ENCODE results near the gene JARID2.
A peak's percentile ranks its signal among the peaks of the same experiment; 100 is the strongest.

Gene JARID2

GRCh38 chr6:15246666-15247499 lies 1.0 kb downstream of the JARID2 start:
- Histone ChIP-seq H3K27me3 (ENCODE audit: control insufficient read depth in 5 of 5, insufficient read depth in 4 of 5, low read length in 5 of 5) (no peaks in the 10 kb centered on the region), H3K27ac (ENCODE audit: low read depth, low read length) (peak overlapping the region; percentile 95), H3K36me3 (ENCODE audit: control insufficient read depth in 5 of 5, insufficient read depth in 5 of 5, low read length in 5 of 5) (no peaks in the 10 kb centered on the region), H3K9ac (ENCODE audit: low read length in 5 of 5) (peak overlapping the region; percentile 78 to 87 (median 84)), H3K4me3 (ENCODE audit: low read depth in 1 of 5, low read length in 5 of 5) (peak overlapping the region; percentile 92 to 99 (median 94)), H3K4me1 (ENCODE audit: control insufficient read depth in 5 of 5, insufficient read depth in 5 of 5, low read length in 5 of 5) (peaks cover 2 to 56% (median 43%) of the 10 kb centered on the region in 5 donors), H3K9me3 (ENCODE audit: control insufficient read depth in 5 of 5, low read length in 5 of 5) (no peaks in the 10 kb centered on the region)

- peak overlapping the region; percentile 72 for H3K27ac ChIP-seq (ENCODE audit: low read depth, low read length)
- peak overlapping the region; percentile 92 to 99 (median 94) for H3K4me3 ChIP-seq (ENCODE audit: low read depth in 1 of 5, low read length in 5 of 5)
- no peaks in the 10 kb centered on the region for H3K27me3 ChIP-seq (ENCODE audit: control insufficient read depth in 5 of 5, insufficient read depth in 4 of 5, low read length in 5 of 5)
- H3K9ac ChIP-seq (ENCODE audit: low read length in 5 of 5), result peak overlapping the region; percentile 78 to 87 (median 84)
- H3K4me1 ChIP-seq (ENCODE audit: control insufficient read depth in 5 of 5, insufficient read depth in 5 of 5, low read length in 5 of 5), result peaks cover 0 to 58% (median 43%) of the 10 kb centered on the region in 5 donors
- no peaks in the 10 kb centered on the region for H3K9me3 ChIP-seq (ENCODE audit: control insufficient read depth in 5 of 5, low read length in 5 of 5)
- no peaks in the 10 kb centered on the region for H3K36me3 ChIP-seq (ENCODE audit: control insufficient read depth in 5 of 5, insufficient read depth in 5 of 5, low read length in 5 of 5)
Measured at GRCh38 chr6:15247500-15248450, 1.9 kb downstream of the JARID2 start.

- H3K27ac ChIP-seq (ENCODE audit: low read depth, low read length), result peak overlapping the region; percentile 56
- H3K9me3 ChIP-seq (ENCODE audit: control insufficient read depth in 5 of 5, low read length in 5 of 5), result no peaks in the 10 kb centered on the region
- peaks cover 0 to 49% (median 44%) of the 10 kb centered on the region in 5 donors for H3K4me1 ChIP-seq (ENCODE audit: control insufficient read depth in 5 of 5, insufficient read depth in 5 of 5, low read length in 5 of 5)
- H3K4me3 ChIP-seq (ENCODE audit: low read depth in 1 of 5, low read length in 5 of 5), result peak overlapping the region; percentile 76 to 86 (median 77)
- H3K36me3 ChIP-seq (ENCODE audit: control insufficient read depth in 5 of 5, insufficient read depth in 5 of 5, low read length in 5 of 5), result no peaks in the 10 kb centered on the region
- H3K27me3 ChIP-seq (ENCODE audit: control insufficient read depth in 5 of 5, insufficient read depth in 4 of 5, low read length in 5 of 5), result no peaks in the 10 kb centered on the region
- peak overlapping the region in 4 of 5 donors; percentile 31 to 47 (median 44) for H3K9ac ChIP-seq (ENCODE audit: low read length in 5 of 5)
Measured at GRCh38 chr6:15248451-15249370, 2.8 kb downstream of the JARID2 start.

GRCh38 chr6:15249371-15250019 lies 3.6 kb downstream of the JARID2 start:
- peak overlapping the region in 4 of 5 donors; percentile 31 to 47 (median 44) for H3K9ac ChIP-seq (ENCODE audit: low read length in 5 of 5)
- peak overlapping the region; percentile 56 for H3K27ac ChIP-seq (ENCODE audit: low read depth, low read length)
- peak overlapping the region; percentile 76 to 86 (median 77) for H3K4me3 ChIP-seq (ENCODE audit: low read depth in 1 of 5, low read length in 5 of 5)
- no peaks in the 10 kb centered on the region for H3K36me3 ChIP-seq (ENCODE audit: control insufficient read depth in 5 of 5, insufficient read depth in 5 of 5, low read length in 5 of 5)
- H3K27me3 ChIP-seq (ENCODE audit: control insufficient read depth in 5 of 5, insufficient read depth in 4 of 5, low read length in 5 of 5), result no peaks in the 10 kb centered on the region
- H3K4me1 ChIP-seq (ENCODE audit: control insufficient read depth in 5 of 5, insufficient read depth in 5 of 5, low read length in 5 of 5), result peaks cover 0 to 47% (median 40%) of the 10 kb centered on the region in 5 donors
- H3K9me3 ChIP-seq (ENCODE audit: control insufficient read depth in 5 of 5, low read length in 5 of 5), result no peaks in the 10 kb centered on the region

- Histone ChIP-seq H3K9ac (ENCODE audit: low read length in 5 of 5) (no peak overlapping the region), H3K27ac (ENCODE audit: low read depth, low read length) (peak overlapping the region; percentile 56), H3K27me3 (ENCODE audit: control insufficient read depth in 5 of 5, insufficient read depth in 4 of 5, low read length in 5 of 5) (no peaks in the 10 kb centered on the region), H3K4me3 (ENCODE audit: low read depth in 1 of 5, low read length in 5 of 5) (no peak overlapping the region), H3K36me3 (ENCODE audit: control insufficient read depth in 5 of 5, insufficient read depth in 5 of 5, low read length in 5 of 5) (no peaks in the 10 kb centered on the region), H3K4me1 (ENCODE audit: control insufficient read depth in 5 of 5, insufficient read depth in 5 of 5, low read length in 5 of 5) (peaks cover 0 to 48% (median 39%) of the 10 kb centered on the region in 5 donors), H3K9me3 (ENCODE audit: control insufficient read depth in 5 of 5, low read length in 5 of 5) (no peaks in the 10 kb centered on the region)
Measured at GRCh38 chr6:15250187-15251168, 4.6 kb downstream of the JARID2 start.

GRCh38 chr6:15252195-15252594 lies 6.3 kb downstream of the JARID2 start:
- H3K9ac ChIP-seq (ENCODE audit: low read length in 5 of 5), result no peak overlapping the region
- no peaks in the 10 kb centered on the region for H3K36me3 ChIP-seq (ENCODE audit: control insufficient read depth in 5 of 5, insufficient read depth in 5 of 5, low read length in 5 of 5)
- no peaks in the 10 kb centered on the region for H3K27me3 ChIP-seq (ENCODE audit: control insufficient read depth in 5 of 5, insufficient read depth in 4 of 5, low read length in 5 of 5)
- H3K9me3 ChIP-seq (ENCODE audit: control insufficient read depth in 5 of 5, low read length in 5 of 5), result no peaks in the 10 kb centered on the region
- no peak overlapping the region for H3K4me3 ChIP-seq (ENCODE audit: low read depth in 1 of 5, low read length in 5 of 5)
- H3K27ac ChIP-seq (ENCODE audit: low read depth, low read length), result no peak overlapping the region
- peaks cover 1 to 50% (median 41%) of the 10 kb centered on the region in 5 donors for H3K4me1 ChIP-seq (ENCODE audit: control insufficient read depth in 5 of 5, insufficient read depth in 5 of 5, low read length in 5 of 5)

GRCh38 chr6:15253203-15254022 lies 7.5 kb downstream of the JARID2 start:
- no peaks in the 10 kb centered on the region for H3K27me3 ChIP-seq (ENCODE audit: control insufficient read depth in 5 of 5, insufficient read depth in 4 of 5, low read length in 5 of 5)
- H3K9ac ChIP-seq (ENCODE audit: low read length in 5 of 5), result no peak overlapping the region
- H3K4me1 ChIP-seq (ENCODE audit: control insufficient read depth in 5 of 5, insufficient read depth in 5 of 5, low read length in 5 of 5), result peaks cover 1 to 43% (median 36%) of the 10 kb centered on the region in 5 donors
- H3K27ac ChIP-seq (ENCODE audit: low read depth, low read length), result no peak overlapping the region
- no peaks in the 10 kb centered on the region for H3K9me3 ChIP-seq (ENCODE audit: control insufficient read depth in 5 of 5, low read length in 5 of 5)
- H3K4me3 ChIP-seq (ENCODE audit: low read depth in 1 of 5, low read length in 5 of 5), result no peak overlapping the region
- H3K36me3 ChIP-seq (ENCODE audit: control insufficient read depth in 5 of 5, insufficient read depth in 5 of 5, low read length in 5 of 5), result no peaks in the 10 kb centered on the region
